ENCODE data around the gene HTR7. TPM values are rescaled to one million over a fixed set of nuclear protein-coding genes. Genes with fewer than 3 reads are reported as not detected.

HTR7 gene
- total RNA-seq, 1 donor from 2014 or later = 0.74 TPM

DNA sequence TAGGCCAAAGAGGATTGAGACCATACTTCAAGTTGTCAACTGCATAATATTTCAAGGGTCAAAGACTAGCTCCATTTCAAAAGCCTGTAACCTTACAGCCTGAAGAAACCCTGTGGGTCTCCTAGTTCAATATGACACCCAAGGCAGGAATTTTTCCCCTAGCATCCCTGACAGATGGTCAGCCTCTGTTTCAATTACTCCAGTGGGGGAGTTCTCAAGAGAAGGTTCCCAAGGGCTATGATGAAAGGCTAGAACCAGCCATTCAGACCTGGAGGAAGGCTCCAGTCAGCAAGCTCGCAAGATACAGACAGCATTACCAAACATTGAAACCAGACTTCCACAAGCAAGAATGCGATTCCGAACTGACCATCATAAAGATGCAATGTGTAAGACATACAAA, 1.6 kb downstream of the HTR7 start:
- no peak overlapping the region for H3K27ac ChIP-seq
- no peak overlapping the region for H3K4me3 ChIP-seq
- DNase-seq (ENCODE audit: extremely low spot score in 2 of 2) = no peak
- H3K9me3 ChIP-seq = no peaks in the 10 kb centered on the region
- intact Hi-C loops (cut with DNase I) = no loop called here
- TF ChIP-seq POLR2AphosphoS5 (IDR thresholded peaks at IDR 0.05; ENCODE audit: insufficient read depth in 1 of 2, low read depth in 1 of 2) (no peak), POLR2A (IDR thresholded peaks at IDR 0.05) (no peak)
- TF ChIP-seq, protein P1, sequence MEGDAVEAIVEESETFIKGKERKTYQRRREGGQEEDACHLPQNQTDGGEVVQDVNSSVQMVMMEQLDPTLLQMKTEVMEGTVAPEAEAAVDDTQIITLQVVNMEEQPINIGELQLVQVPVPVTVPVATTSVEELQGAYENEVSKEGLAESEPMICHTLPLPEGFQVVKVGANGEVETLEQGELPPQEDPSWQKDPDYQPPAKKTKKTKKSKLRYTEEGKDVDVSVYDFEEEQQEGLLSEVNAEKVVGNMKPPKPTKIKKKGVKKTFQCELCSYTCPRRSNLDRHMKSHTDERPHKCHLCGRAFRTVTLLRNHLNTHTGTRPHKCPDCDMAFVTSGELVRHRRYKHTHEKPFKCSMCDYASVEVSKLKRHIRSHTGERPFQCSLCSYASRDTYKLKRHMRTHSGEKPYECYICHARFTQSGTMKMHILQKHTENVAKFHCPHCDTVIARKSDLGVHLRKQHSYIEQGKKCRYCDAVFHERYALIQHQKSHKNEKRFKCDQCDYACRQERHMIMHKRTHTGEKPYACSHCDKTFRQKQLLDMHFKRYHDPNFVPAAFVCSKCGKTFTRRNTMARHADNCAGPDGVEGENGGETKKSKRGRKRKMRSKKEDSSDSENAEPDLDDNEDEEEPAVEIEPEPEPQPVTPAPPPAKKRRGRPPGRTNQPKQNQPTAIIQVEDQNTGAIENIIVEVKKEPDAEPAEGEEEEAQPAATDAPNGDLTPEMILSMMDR (IDR thresholded peaks at IDR 0.05) = no peak
- no peaks in the 10 kb centered on the region for H3K27me3 ChIP-seq
- peaks cover 11% of the 10 kb centered on the region for H3K4me1 ChIP-seq
- no peaks in the 10 kb centered on the region for H3K36me3 ChIP-seq

DNA sequence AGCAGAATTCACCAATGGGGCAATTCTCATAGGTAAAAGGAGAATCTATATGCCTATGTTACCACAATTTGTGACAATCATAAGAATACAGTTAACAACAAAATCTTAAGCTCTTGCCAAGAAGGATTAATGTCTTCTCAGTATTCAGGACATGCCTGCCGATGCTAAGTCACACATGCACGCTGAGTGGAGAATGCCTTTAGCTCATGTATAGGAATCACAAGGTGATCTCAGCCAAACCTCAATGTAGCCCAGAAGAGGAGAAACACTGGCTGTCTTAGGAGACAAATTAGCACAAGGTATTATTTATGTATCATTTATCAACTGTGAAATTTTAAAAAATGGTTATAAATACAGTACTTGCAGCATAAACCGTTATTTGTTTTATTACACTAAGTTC, 2.7 kb downstream of the HTR7 start:
- Histone ChIP-seq H3K9me3 (no peaks in the 10 kb centered on the region), H3K4me3 (no peak overlapping the region), H3K36me3 (no peaks in the 10 kb centered on the region), H3K4me1 (peaks cover 11% of the 10 kb centered on the region), H3K27me3 (no peaks in the 10 kb centered on the region), H3K27ac (no peak overlapping the region)
- DNase-seq (ENCODE audit: extremely low spot score in 2 of 2) = no peak
- intact Hi-C loops (cut with DNase I) = no loop called here
- TF ChIP-seq, protein P1 (IDR thresholded peaks at IDR 0.05) = no peak
- TF ChIP-seq POLR2A (IDR thresholded peaks at IDR 0.05) = no peak
- no peak for TF ChIP-seq POLR2AphosphoS5 (IDR thresholded peaks at IDR 0.05; ENCODE audit: insufficient read depth in 1 of 2, low read depth in 1 of 2)

DNA sequence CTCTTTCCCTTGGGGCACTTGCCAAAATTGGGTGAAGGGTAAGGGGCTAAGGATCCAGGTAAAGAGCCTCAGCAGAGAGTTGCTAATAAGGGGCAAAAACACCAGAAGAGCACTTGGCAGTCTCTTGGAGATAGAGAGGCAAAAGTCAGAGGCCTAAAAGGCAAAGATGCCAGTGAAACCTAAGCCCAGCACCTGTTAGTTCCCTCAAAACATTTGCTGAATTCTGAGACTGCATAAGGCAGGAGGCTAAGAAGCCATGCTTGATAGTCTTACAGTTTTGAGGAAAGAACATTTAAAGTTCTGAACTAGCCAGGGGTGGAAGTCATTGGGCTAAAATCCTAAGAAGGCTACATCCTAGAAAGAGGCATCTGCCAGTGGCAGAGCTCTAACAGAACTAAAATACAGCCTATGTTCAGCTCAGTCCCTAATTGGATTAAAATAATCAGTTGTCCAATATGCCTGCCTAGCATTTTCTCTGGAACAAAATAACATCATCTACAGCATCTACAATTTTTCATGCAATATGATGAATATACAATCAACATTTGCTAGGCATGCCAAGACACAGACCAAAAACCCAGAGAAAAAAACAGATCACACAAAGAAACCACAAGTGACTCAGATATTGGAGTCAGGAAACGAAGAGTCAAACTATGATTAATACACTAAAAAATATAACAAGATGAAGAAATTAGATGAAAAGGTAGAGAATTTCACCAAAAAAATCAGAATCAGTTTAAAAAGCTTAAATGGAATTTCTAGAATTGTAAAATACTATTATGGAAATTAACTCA, 7.7 kb downstream of the HTR7 start:
- no peaks in the 10 kb centered on the region for H3K9me3 ChIP-seq
- H3K4me1 ChIP-seq = no peaks in the 10 kb centered on the region
- intact Hi-C loops (cut with DNase I) = no loop called here
- TF ChIP-seq POLR2AphosphoS5 (IDR thresholded peaks at IDR 0.05; ENCODE audit: insufficient read depth in 1 of 2, low read depth in 1 of 2) = no peak
- no peak for TF ChIP-seq POLR2A (IDR thresholded peaks at IDR 0.05)
- TF ChIP-seq, protein P1 (IDR thresholded peaks at IDR 0.05) = no peak
- no peaks in the 10 kb centered on the region for H3K27me3 ChIP-seq
- no peaks in the 10 kb centered on the region for H3K36me3 ChIP-seq
- no peak overlapping the region for H3K27ac ChIP-seq
- no peak for DNase-seq (ENCODE audit: extremely low spot score in 2 of 2)
- H3K4me3 ChIP-seq = no peak overlapping the region

DNA sequence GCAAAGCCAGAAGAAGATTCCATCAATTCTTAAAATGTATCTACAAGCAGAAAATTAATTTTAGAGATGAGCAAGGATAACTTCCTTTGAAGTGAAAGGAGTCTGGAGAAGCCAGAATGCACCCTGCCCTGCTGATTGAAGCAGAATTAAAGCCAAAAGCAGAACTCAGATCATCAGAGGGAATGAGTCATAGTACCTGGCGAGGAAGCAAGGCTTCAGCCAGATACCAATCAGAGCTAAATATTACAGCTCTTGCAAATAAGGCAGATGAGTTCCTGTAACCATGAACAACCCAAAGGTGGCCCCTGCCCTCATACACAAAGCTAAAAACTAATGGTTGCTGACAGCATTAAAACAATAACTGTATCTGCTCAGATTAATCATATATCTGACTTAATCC, 10.4 kb downstream of the HTR7 start:
- no peaks in the 10 kb centered on the region for H3K9me3 ChIP-seq
- H3K27ac ChIP-seq = no peak overlapping the region
- no peaks in the 10 kb centered on the region for H3K36me3 ChIP-seq
- intact Hi-C loops (cut with DNase I) = no loop called here
- peak in 1 of 2 donors; percentile 17 for TF ChIP-seq POLR2AphosphoS5 (IDR thresholded peaks at IDR 0.05; ENCODE audit: insufficient read depth in 1 of 2, low read depth in 1 of 2)
- TF ChIP-seq, protein P1 (IDR thresholded peaks at IDR 0.05) = no peak
- no peak for TF ChIP-seq POLR2A (IDR thresholded peaks at IDR 0.05)
- no peaks in the 10 kb centered on the region for H3K27me3 ChIP-seq
- H3K4me1 ChIP-seq = no peaks in the 10 kb centered on the region
- DNase-seq (ENCODE audit: extremely low spot score in 2 of 2) = no peak
- H3K4me3 ChIP-seq = no peak overlapping the region

DNA sequence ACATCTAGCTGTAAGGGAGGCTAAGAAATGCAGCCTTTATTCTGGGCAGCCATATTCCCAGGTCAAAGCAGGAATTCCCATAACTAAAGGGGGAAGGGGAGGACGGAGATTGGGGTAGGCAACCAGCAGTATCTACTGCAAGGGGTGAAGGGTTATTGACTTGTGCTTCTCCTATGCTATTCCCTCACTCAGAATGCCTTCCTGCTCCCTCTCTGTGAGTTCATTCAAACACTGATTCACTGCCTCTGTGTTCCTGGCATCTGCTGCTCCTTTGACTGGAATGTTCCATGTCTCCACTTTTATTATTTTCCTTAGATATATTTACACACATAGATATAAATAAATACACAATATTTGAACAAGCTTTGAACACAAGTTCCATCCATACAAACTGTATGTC, 11.1 kb downstream of the HTR7 start:
- Histone ChIP-seq H3K4me1 (no peaks in the 10 kb centered on the region), H3K27ac (no peak overlapping the region), H3K27me3 (no peaks in the 10 kb centered on the region), H3K9me3 (no peaks in the 10 kb centered on the region), H3K4me3 (no peak overlapping the region), H3K36me3 (no peaks in the 10 kb centered on the region)
- no peak for TF ChIP-seq POLR2A (IDR thresholded peaks at IDR 0.05)
- TF ChIP-seq, protein P1 (IDR thresholded peaks at IDR 0.05) = no peak
- no peak for TF ChIP-seq POLR2AphosphoS5 (IDR thresholded peaks at IDR 0.05; ENCODE audit: insufficient read depth in 1 of 2, low read depth in 1 of 2)
- intact Hi-C loops (cut with DNase I) = no loop called here
- DNase-seq (ENCODE audit: extremely low spot score in 2 of 2) = no peak
